Right ventricle myocardium superior (tissue), 1 donor: ENCODE results near the gene PPP1R3D. TPM values are rescaled to one million over a fixed set of nuclear protein-coding genes. Genes with fewer than 3 reads are reported as not detected.

ENCODE experiments used
- total RNA-seq: library from RNA; stranded (reverse); fragmentation: NEBNext Ultra II Directional; extraction: Animal tissue kit (Norgen Biotek cat#: 25700); gene quantifications from one replicate; pipeline ENCODE4 v1.2.1, GENCODE V29; 2021
- donor health status: DM: no; HTN: yes; CAD: no; lungs with severe emphysema.

PPP1R3D gene
- total RNA-seq, 1 donor from 2014 or later: 12.7 TPM

Other genes starting within 250 kb of the PPP1R3D start
- gene SYCP2, start 6.7 kb downstream of the PPP1R3D start, total RNA-seq: 0.94 TPM
- 37.9 TPM for gene FAM217B, start 84 bp upstream of the PPP1R3D start, total RNA-seq
- 1.6 TPM for gene CDH26, start 18.1 kb upstream of the PPP1R3D start, total RNA-seq